Activated naive CD4-positive, alpha-beta T cell treated with anti-CD3 and anti-CD28 coated beads for 36 hours (primary cell): ENCODE results near the gene CAPN13. TPM values are rescaled to one million over a fixed set of nuclear protein-coding genes. Genes with fewer than 3 reads are reported as not detected.

ENCODE experiments used
- CTCF ChIA-PET: fragments of 350-600 bp; sonication (Branson Sonifier 250); formaldehyde crosslinking; loops from one replicate; lab custom pipeline; 2021; ENCODE audit warnings: antibody characterized with exemption; lab: Charles Lee
- DNase-seq: peaks from one replicate; pipeline ENCODE4 v3.0.0-alpha.2; 2020
- H3K27ac Mint-ChIP-seq: one replicate; pipeline ENCODE4 v1.8.0; 2021; ENCODE audit warnings: mild to moderate bottlenecking, mixed read lengths
- H3K27me3 Mint-ChIP-seq: one replicate; pipeline ENCODE4 v1.8.0; 2021; ENCODE audit warnings: low read depth, mixed read lengths
- H3K36me3 Mint-ChIP-seq: one replicate; pipeline ENCODE4 v1.8.0; 2021; ENCODE audit warnings: low read depth, mixed read lengths
- H3K4me1 Mint-ChIP-seq: one replicate; pipeline ENCODE4 v1.8.0; 2021; ENCODE audit warnings: low read depth, mixed read lengths
- H3K4me3 Mint-ChIP-seq: one replicate; pipeline ENCODE4 v1.8.0; 2021; ENCODE audit warnings: mild to moderate bottlenecking, moderate library complexity, mixed read lengths
- H3K9me3 Mint-ChIP-seq: one replicate; pipeline ENCODE4 v1.8.0; 2021; ENCODE audit warnings: mixed read lengths
- intact Hi-C: fragments of 100-400 bp; cut with micrococcal nuclease; formaldehyde crosslinking; loops from one replicate; pipeline ENCODE4 v1.15.1; 2023
- total RNA-seq, 2 experiments: library from RNA; stranded (reverse); gene quantifications; one replicate each; pipeline ENCODE4 v1.2.3, GENCODE V29; 2021

Gene CAPN13
- total RNA-seq, 2 experiments from 2014 or later: not detected

GRCh38 chr2:30731706-30732105 lies 75.5 kb downstream of the CAPN13 start:
- no peaks in the 10 kb centered on the region for H3K27me3 Mint-ChIP-seq
- intact Hi-C loops: no loop called here
- CTCF ChIA-PET: no interaction called here
- no peaks in the 10 kb centered on the region for H3K36me3 Mint-ChIP-seq
- H3K9me3 Mint-ChIP-seq: no peaks in the 10 kb centered on the region
- H3K27ac Mint-ChIP-seq: no peak overlapping the region
- no peak overlapping the region for H3K4me3 Mint-ChIP-seq
- no peaks in the 10 kb centered on the region for H3K4me1 Mint-ChIP-seq
- DNase-seq: no peak

GRCh38 chr2:30730736-30731647 lies 76.3 kb downstream of the CAPN13 start:
- CTCF ChIA-PET: interaction anchor here (1.2 kb wide), 1 partner anchor 21 kb away, joined by 6 read pairs; no protein-coding TSS in a partner anchor
- H3K27ac Mint-ChIP-seq: no peak overlapping the region
- no peak overlapping the region for H3K4me3 Mint-ChIP-seq
- no peaks in the 10 kb centered on the region for H3K27me3 Mint-ChIP-seq
- H3K4me1 Mint-ChIP-seq: no peaks in the 10 kb centered on the region
- H3K36me3 Mint-ChIP-seq: no peaks in the 10 kb centered on the region
- DNase-seq: no peak
- intact Hi-C loops: no loop called here
- H3K9me3 Mint-ChIP-seq: no peaks in the 10 kb centered on the region

GRCh38 chr2:30729031-30729430 lies 78.2 kb downstream of the CAPN13 start:
- Mint-ChIP-seq H3K36me3 (no peaks in the 10 kb centered on the region), H3K27ac (no peak overlapping the region), H3K9me3 (no peaks in the 10 kb centered on the region), H3K4me3 (no peak overlapping the region), H3K27me3 (peaks cover 6% of the 10 kb centered on the region), H3K4me1 (no peaks in the 10 kb centered on the region)
- DNase-seq: no peak
- CTCF ChIA-PET: no interaction called here
- intact Hi-C loops: no loop called here

GRCh38 chr2:30722936-30723725 lies 84.1 kb downstream of the CAPN13 start:
- DNase-seq: no peak
- peaks cover 7% of the 10 kb centered on the region for H3K27me3 Mint-ChIP-seq
- H3K27ac Mint-ChIP-seq: no peak overlapping the region
- CTCF ChIA-PET: interaction anchor here (1.1 to 4.2 kb wide), 3 partner anchors 11 to 610 kb away, joined by 4 to 33 read pairs (median 5); no protein-coding TSS in a partner anchor
- intact Hi-C loops: no loop called here
- H3K4me3 Mint-ChIP-seq: no peak overlapping the region
- H3K9me3 Mint-ChIP-seq: no peaks in the 10 kb centered on the region
- no peaks in the 10 kb centered on the region for H3K4me1 Mint-ChIP-seq
- H3K36me3 Mint-ChIP-seq: no peaks in the 10 kb centered on the region

- Mint-ChIP-seq H3K27me3 (peaks cover 7% of the 10 kb centered on the region), H3K36me3 (no peaks in the 10 kb centered on the region), H3K27ac (no peak overlapping the region), H3K4me1 (no peaks in the 10 kb centered on the region), H3K4me3 (no peak overlapping the region), H3K9me3 (no peaks in the 10 kb centered on the region)
- intact Hi-C loops: no loop called here
- CTCF ChIA-PET: interaction anchor here (0.9 to 4.2 kb wide), 5 partner anchors 10 to 611 kb away, joined by 3 to 33 read pairs (median 4); no protein-coding TSS in a partner anchor
- DNase-seq: no peak
These were observed 85.3 kb downstream of the CAPN13 start for GRCh38 chr2:30721668-30722647.

GRCh38 chr2:30721241-30721640 lies 86.0 kb downstream of the CAPN13 start:
- no peak for DNase-seq
- H3K27ac Mint-ChIP-seq: no peak overlapping the region
- H3K36me3 Mint-ChIP-seq: no peaks in the 10 kb centered on the region
- H3K27me3 Mint-ChIP-seq: peaks cover 7% of the 10 kb centered on the region
- H3K4me1 Mint-ChIP-seq: no peaks in the 10 kb centered on the region
- intact Hi-C loops: no loop called here
- H3K4me3 Mint-ChIP-seq: no peak overlapping the region
- no peaks in the 10 kb centered on the region for H3K9me3 Mint-ChIP-seq
- CTCF ChIA-PET: interaction anchor here (1.0 to 4.2 kb wide), 2 partner anchors 9 to 448 kb away, joined by 3 to 33 read pairs; no protein-coding TSS in a partner anchor

GRCh38 chr2:30717081-30717650 lies 90.1 kb downstream of the CAPN13 start:
- H3K4me3 Mint-ChIP-seq: no peak overlapping the region
- CTCF ChIA-PET: interaction anchor here (0.7 to 7.6 kb wide), 4 partner anchors 8 to 452 kb away, joined by 3 to 93 read pairs (median 38); no protein-coding TSS in a partner anchor
- intact Hi-C loops: loop anchor here (10.0 kb wide), 1 partner anchor 418 kb away; the partner anchor contains the start of gene GALNT14
- no peaks in the 10 kb centered on the region for H3K9me3 Mint-ChIP-seq
- peaks cover 2% of the 10 kb centered on the region for H3K27me3 Mint-ChIP-seq
- H3K4me1 Mint-ChIP-seq: no peaks in the 10 kb centered on the region
- no peaks in the 10 kb centered on the region for H3K36me3 Mint-ChIP-seq
- no peak for DNase-seq
- H3K27ac Mint-ChIP-seq: no peak overlapping the region

- Mint-ChIP-seq H3K4me1 (no peaks in the 10 kb centered on the region), H3K9me3 (no peaks in the 10 kb centered on the region), H3K27me3 (peaks cover 2% of the 10 kb centered on the region), H3K36me3 (no peaks in the 10 kb centered on the region), H3K27ac (no peak overlapping the region), H3K4me3 (no peak overlapping the region)
- no peak for DNase-seq
- CTCF ChIA-PET: interaction anchor here (0.8 to 7.6 kb wide), 6 partner anchors 30 to 551 kb away, joined by 3 to 93 read pairs (median 6); no protein-coding TSS in a partner anchor
- intact Hi-C loops: loop anchor here (10.0 kb wide), 1 partner anchor 418 kb away; the partner anchor contains the start of gene GALNT14
These were observed 90.9 kb downstream of the CAPN13 start for GRCh38 chr2:30716123-30716900.

- Mint-ChIP-seq H3K4me1 (no peaks in the 10 kb centered on the region), H3K9me3 (no peaks in the 10 kb centered on the region), H3K27me3 (no peaks in the 10 kb centered on the region), H3K27ac (no peak overlapping the region), H3K36me3 (no peaks in the 10 kb centered on the region), H3K4me3 (no peak overlapping the region)
- CTCF ChIA-PET: interaction anchor here (0.7 to 14.6 kb wide), 9 partner anchors 29 to 618 kb away, joined by 4 to 458 read pairs (median 13); no protein-coding TSS in a partner anchor
- DNase-seq: no peak
- intact Hi-C loops: loop anchor here (1.0 to 10.0 kb wide), 5 partner anchors 147 to 809 kb away; partner anchors contain the start of gene GALNT14
These were observed 92.2 kb downstream of the CAPN13 start for GRCh38 chr2:30714811-30715709.
